GM18909 (cell line): ENCODE results near the gene PLSCR1.
A peak's percentile ranks its signal among the peaks of the same experiment; 100 is the strongest.

Experiments used
- ATAC-seq: cut with Tn5 transposase; IDR thresholded peaks from one replicate; pipeline ENCODE4 v1.9.1; 2021; ENCODE audit warnings: mild to moderate bottlenecking; ENCODE audit not compliant: unreplicated experiment, poor library complexity

PLSCR1 gene, protein sequence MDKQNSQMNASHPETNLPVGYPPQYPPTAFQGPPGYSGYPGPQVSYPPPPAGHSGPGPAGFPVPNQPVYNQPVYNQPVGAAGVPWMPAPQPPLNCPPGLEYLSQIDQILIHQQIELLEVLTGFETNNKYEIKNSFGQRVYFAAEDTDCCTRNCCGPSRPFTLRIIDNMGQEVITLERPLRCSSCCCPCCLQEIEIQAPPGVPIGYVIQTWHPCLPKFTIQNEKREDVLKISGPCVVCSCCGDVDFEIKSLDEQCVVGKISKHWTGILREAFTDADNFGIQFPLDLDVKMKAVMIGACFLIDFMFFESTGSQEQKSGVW

DNA sequence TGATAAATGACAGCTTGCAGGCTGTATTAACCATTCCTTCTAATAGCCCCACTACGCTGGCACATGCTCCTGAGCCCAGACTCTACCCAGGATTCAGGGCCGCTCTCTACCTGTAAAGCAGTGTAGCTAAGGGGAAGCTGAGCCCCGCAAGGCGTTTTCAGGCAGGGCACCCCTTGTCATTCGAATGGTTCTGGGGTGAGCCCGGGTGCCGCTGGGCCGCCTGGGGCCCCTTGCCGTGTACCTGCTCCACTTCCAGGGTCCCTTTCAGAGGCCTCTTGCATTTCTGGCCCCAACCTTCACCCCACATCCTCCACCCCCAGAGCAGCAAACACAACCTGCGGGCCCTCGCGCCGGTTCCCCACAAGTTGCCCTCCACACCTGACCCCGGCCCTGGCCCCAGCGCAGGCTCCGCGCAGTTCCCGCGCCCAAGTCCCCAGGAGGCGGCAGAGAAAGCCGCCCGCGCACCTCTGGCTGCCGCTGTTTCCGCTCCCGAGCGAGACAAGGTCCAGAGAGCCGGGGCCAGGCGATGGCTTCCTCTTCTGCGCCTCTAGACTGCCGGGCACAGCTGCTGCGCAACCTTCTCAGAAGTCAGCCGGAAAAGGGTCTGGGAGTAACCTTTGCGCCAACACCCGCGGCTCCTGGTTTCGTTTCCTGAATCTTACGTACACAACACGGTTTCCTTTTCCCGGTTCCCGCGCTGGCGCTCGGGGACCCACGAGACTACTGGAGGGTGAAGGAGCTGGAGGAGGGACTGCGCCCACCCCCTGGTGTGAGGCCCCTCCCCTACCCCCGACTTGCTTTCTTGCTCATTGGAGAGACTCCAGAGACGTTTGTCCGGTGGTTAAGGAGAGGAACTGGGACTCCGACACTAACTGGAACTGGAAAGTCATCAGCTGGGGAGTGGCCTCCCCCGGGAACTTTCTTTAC is at the start of gene PLSCR1:
TSS of gene PLSCR1 (minus strand) at position 606 of the 927 bp plus-strand sequence. CDS start 8,055 bp downstream, outside the sequence.
- ATAC-seq = peak; percentile 91

DNA sequence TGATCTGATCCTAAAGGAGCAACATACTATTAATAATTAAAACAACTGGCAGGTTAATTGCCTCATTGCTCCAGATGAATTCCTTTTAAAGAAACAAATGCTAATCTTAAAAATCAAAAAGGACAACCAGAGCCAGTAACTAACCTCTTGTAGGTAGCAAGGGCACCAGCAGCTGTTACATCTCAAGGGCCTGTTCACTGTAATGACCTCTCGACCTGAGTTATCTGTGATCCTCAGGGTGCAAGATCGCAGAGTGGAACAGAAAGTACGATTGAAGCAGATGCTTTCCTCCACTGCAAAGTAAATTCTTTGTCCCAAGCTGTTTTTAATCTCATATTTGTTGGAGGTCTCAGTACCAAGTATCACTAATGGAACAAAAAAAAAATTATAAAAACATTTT is 49.4 kb upstream of the PLSCR1 start:
- no peak for ATAC-seq

DNA sequence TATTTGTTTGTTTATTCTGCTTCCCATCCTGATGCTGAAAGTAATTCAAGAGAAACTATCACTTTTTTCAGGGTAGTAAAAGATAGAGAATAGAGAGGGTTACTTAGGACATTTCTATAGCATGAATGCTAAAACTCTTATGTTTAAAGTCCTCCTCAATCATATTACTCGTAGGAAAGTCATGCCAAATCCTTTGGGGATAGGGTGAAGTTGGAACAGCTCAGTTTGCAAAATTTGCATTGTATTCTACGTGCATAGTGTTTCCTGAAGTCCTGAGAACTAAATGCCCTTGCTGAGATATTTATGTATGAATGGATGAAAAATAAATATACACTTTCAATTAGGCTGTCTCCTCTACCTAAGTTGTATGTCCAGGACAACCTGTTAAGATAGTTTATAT is 46.1 kb upstream of the PLSCR1 start:
- no peak for ATAC-seq

DNA sequence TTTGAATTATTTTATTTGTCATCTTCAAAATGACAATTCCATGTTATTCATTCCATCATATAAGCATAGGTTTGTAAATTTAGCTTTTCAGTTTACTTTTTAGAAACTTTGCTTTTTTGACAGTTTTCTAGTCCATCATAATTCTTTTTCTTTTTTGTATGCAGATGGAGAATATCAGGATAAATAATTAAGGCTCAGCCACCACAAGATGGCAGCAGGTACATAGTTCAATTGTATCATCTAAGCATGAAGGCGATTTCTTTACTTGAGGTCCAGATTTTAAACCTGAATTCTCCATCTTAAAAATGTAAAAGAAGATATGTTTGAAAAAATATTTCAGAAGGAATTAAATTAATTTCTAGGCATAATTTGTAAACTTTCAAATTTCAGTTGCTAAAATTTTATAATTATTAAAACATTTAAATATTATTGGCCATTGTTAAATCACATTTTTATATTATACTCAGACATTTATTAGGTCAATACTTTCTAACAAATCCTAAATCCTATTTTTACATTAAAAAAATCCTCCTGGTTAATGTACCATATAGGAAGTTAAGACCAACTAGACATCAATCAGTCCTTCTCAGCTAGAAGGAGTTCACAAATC is 45.6 kb upstream of the PLSCR1 start:
- ATAC-seq = peak; percentile 71

DNA sequence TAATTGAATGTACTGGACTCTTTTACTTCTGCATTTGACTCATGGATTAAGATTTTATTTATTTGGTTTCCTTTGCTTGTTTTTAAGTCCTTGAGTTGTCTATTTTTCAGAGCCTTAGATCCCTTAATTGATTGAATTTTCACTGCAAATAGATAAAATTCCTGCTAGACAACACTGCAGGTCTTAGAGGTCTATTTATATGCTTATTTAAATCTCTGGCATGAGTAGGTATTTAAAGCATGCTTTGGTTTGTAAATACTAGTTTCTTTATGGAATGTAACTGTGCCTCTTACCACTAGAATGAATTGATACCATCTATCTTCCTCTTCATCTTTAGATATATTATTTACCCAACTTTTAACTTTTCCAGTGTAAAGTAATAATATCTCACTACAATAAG is 40.7 kb upstream of the PLSCR1 start:
- no peak for ATAC-seq

DNA sequence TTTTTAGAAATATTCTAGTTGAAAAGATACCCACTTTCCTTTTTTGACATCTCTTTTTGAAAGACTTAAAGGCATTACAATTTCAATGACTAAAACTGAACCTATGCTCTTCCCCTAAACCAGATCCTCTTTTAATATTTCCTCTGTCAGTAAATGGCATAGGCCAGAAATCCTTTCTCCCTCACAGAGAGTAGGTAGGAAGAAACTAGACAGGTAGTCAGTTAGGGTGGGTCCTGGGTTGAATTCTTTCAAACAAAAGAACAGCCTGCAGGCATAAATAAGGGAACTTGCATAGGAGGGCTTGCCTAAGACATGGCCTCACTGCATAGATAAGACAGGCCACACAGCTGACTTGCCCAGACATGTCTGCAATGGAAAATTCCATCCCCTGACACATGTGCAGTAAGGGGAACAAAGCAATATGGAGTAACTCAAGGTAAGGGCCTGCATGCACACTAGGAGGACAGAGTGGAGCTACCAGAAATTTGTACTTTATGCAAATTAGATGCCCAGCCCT is 37.6 kb upstream of the PLSCR1 start:
- ATAC-seq = no peak

DNA sequence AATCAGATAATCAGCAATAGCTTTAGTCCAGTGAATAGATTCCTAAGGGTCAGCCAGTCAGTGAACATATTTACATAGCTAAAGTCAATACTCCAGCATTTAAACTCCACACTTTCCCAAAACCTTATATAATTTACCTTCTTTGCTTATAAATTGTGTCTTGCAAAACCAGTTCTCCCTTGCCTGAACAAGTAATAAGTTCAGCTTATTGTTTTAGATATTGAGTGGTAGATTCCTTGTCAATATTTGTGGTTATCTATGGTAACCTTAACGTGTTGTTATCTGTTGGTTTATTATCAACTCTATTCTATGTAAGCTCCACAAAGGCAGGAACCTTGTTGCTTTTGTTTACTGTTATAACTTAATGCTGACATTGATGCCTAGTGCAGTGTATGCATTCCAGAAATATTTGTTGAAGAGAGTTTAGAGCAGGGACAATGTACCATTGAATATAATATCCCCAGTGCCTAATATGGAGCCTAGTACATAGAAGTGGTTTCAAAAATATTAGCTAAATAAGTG is 36.7 kb upstream of the PLSCR1 start:
- ATAC-seq = no peak

DNA sequence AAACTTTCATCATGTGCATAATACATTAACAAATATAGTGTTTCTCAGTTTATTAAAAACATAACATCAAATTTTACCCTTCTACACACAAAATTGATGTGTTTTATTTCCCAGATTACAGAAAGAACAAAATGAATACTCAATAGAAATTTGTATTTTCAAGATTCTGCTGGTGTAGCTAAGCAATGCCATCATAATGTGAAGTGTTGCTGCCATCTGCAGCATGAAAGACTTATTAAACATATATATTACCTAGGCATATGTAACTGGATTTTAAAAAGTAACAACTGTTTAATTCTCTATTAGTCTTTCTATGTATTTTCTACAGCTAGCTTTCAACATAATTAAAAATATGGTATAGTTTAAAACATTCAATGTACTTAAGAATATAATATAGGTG is 33.3 kb upstream of the PLSCR1 start:
- peak; percentile 57 for ATAC-seq

DNA sequence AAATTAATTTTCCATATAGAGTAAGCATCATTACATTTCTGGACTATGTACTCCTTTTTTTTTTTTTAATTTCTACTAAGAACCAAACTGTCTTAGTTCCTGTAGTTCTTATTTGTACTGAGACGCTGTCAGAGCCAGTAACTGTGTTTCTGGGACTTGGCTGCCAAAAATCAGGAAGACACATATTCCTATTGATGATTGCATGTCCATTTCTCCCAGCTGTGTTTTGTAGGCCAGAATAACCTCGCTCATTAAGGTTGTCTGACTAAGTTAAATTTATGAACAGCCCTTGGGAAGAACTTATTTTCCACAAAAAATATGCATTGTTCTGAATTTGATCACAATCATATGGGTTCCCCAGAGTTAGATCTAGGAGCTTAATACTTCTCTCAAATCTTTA is 31.2 kb upstream of the PLSCR1 start:
- ATAC-seq = no peak

DNA sequence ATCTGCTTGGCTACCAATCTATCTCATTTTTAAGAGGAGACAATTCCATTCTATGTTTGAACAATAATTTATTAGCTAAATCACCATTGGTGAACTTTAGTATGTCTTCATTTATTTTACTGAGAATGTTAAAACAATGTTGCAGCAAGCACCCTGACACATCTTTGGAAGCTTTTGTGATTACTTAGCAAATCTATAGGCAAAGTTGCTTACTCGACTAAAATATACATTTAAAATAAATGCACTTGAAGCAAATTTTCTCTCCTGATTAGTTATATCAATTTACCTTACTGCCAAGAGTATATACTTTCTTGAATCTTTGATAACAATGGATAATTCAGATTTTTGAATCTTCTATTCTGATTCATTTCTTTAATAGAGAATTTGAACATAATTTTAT is 29.8 kb upstream of the PLSCR1 start:
- no peak for ATAC-seq

DNA sequence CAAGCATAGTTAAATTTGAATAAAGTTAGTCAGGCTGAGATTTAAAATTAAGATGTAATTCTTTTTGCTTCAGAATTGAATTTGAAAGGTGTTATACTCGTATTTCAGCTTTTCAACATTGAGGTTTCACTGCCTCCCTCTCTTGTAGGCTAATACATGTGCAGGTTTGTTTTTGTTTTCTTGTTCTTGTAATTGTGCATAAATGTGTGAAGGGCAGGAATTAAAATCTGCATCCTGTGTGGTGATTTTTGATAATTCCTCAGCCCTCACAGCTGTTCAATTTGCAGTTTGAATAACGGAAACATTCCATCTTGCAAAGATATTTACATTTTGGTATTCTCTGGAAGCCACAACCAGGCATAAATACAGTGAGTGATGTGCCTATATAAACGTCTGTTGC is 24.9 kb upstream of the PLSCR1 start:
- ATAC-seq = no peak

DNA sequence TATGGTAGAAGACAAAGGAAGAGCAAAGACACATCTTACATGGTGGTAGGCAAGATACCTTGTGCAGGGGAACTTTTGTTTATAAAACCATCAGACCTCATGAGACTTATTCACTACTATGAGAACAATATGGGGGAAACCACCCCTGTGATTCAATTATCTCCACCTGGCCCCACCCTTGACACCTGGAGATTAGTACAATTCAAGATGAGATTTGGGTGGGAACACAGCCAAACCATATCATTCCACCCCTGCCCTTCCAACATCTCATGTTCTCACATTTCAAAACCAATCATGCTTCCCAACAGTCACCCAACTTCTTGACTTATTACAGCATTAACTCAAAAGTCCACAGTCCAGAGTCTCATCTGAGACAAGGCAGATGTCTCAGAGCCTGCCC is 21.7 kb upstream of the PLSCR1 start:
- ATAC-seq = no peak

DNA sequence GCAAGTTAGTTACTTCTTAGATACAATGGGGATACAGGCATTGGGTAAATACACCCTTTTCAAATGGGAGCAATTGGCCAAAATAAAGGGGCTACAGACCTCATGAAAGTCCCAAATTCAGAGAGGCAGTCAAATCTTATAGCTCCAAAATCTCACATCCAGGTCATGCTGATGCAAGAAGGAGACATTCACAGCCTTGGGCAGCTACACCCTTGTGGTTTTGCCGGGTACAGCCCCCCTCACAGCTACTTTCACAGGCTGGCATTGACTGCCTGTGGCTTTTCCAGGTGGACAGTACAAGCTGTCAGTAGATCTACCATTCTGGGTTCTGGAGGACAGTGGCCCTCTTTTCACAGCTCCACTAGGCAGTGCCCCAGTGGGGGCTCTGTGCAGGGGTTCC is 17.5 kb upstream of the PLSCR1 start:
- ATAC-seq = no peak

DNA sequence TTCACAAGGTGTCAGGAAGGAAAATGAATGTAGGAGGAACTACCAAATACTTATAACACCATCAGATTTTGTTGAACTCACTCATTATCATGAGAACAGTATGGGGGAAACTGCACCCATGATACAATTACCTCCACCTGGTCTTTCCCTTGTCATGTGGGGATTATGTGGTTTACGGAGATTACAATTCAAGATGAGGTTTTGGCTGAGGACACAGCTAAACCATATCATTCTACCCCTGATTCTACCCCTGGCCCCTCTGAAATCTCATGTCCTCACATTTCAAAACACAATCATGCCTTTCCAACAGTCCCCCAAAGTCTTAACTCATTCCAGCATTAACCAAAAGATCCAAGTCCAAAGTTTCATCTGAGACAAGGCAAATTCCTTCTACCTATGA is 17.1 kb upstream of the PLSCR1 start:
- no peak for ATAC-seq

DNA sequence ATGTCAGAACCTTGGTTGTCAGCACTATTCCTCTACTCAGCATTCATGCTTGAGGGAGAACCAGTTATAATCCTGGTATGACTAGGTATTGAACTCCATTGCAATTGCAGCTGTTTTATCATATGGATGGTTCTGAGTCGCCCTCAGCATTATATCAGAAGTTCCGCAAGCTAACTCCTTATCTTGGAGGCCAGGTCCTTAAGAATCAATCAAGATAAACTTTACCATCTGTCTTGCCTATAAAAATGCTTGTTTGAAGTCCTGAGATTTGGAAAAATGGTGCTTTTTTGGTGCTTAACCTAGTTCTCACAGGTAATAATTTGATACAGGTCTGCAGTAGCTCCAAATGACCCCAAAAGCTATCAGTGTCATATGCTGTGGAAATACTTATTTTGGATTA is 16.3 kb upstream of the PLSCR1 start:
- ATAC-seq = no peak

DNA sequence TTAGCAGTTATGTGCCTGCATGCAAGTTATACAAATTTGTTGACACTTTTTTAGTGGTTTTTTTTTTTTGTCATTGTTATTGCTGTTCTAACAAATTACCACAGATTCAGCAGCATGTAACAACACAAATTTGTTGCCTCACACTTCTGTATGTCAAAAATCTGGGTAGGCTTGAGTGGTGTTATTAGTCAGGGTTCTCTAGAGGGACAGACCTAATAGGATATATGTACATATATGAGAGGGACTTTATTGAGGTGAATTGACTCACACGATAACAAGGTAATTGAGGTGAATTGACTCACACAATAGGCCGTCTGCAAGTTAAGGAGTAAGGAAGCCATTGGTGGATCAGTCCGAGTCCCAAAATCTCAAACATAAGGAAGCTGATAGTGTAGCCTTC is 15.0 kb upstream of the PLSCR1 start:
- ATAC-seq = no peak

DNA sequence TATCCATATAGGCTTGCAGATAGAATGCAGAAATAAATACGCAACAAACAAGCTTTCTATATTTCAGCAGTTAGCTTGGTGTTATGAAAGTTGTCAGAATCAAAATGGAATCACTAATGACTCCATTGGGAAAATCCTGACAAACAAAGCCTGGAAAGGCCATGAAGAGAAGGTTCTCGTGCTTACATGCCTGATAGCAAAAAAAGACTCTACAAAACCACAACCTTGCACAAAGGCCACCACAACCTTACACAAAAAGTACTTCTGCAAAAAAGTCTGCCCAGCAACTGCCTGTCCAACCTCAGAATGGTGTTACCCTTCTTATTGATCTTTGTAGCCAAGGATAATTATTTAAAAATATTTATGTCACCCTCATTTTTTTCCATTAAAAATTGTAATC is 14.4 kb upstream of the PLSCR1 start:
- ATAC-seq = no peak

DNA sequence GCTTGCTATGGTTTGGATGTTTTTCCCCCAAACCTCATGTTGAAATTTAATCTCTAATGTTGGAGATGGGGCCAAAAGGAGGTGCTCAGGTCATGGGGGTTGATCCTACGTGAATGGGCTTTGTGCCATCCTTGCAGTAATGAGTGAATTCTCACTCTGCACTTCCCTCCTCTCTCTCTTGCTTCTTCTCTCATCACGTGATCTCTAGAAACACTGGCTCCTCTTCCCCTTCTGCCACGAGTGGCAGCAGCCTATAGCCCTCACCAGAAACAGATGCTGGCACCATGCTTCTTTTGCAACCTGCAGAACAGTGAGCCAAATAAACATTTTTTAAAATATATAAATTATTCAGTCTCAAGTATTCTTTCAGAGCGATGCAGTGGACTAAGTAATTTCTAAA is 13.3 kb upstream of the PLSCR1 start:
- no peak for ATAC-seq

DNA sequence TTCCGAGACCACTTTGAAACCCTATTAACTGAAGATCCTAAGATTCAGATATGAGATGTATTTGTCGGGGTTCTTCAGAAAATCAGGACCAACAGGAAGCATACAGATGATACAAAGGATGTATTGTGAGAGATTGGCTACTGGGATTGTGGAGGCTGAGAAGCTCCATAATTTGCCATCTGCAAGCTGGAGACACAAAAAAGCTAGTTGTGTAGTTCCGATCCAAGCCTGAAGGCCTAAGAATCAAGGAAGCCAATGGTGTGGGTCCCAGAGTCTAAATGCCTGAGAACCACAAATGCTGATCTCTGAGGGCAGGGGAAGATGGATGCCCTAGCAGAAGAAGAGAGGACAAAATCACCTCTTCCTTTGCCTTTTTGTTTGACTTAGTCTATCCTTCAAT is 10.9 kb upstream of the PLSCR1 start:
- no peak for ATAC-seq

DNA sequence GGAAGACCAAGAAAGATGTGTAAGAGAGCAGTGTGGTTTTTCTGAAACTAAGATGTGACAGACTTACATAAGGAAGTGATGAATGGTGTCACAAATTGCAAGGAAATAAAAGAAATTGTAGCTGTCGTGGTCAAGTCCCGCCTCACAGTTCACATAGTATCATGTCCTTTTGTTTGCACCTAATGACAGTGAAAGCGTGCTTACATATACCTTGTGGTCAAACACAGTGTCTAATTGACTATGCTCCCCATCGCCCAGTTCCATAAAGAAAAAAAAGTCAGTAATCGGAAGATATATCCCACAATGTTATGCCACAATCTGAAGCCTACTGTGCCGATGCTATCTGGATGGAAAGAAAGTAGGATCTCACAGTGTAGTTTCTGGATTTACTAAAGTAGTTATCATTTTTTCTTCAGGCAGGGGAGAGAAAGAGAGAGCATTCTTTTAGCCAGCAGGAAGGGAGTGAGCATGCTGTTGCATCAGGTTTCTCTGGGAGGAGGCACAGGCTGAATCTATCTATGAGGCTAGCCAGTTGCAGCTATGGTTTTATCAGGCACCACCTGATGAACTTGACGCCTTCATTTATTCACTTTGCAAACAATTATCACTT is 9.8 kb upstream of the PLSCR1 start:
- ATAC-seq = no peak
